ENCODE measurements around the gene ELK4.

ELK4 gene

GRCh38 chr1:205570796-205571537, 60.8 kb downstream of the ELK4 start:
- no peaks in the 10 kb centered on the region for H3K36me3 ChIP-seq
- H3K4me1 ChIP-seq (ENCODE audit: control insufficient read depth in 1 of 2, insufficient read depth in 1 of 2, low read depth in 1 of 2, low read length in 1 of 2) = no peaks in the 10 kb centered on the region
- H3K4me3 ChIP-seq (ENCODE audit: low read depth in 1 of 2, low read length in 1 of 2) = no peak overlapping the region
- H3K9me3 ChIP-seq = no peaks in the 10 kb centered on the region
- no peak overlapping the region for H3K27ac ChIP-seq
- TF ChIP-seq CTCF (IDR thresholded peaks at IDR 0.05) = no peak
- H3K27me3 ChIP-seq = peaks cover 92% of the 10 kb centered on the region

GRCh38 chr1:205570173-205570501, 61.7 kb downstream of the ELK4 start:
- no peaks in the 10 kb centered on the region for H3K9me3 ChIP-seq
- H3K27me3 ChIP-seq = peaks cover 95% of the 10 kb centered on the region
- no peak overlapping the region for H3K27ac ChIP-seq
- H3K4me1 ChIP-seq (ENCODE audit: control insufficient read depth in 1 of 2, insufficient read depth in 1 of 2, low read depth in 1 of 2, low read length in 1 of 2) = no peaks in the 10 kb centered on the region
- H3K36me3 ChIP-seq = no peaks in the 10 kb centered on the region
- TF ChIP-seq CTCF (IDR thresholded peaks at IDR 0.05) = no peak
- no peak overlapping the region for H3K4me3 ChIP-seq (ENCODE audit: low read depth in 1 of 2, low read length in 1 of 2)

- Histone ChIP-seq H3K4me1 (ENCODE audit: control insufficient read depth in 1 of 2, insufficient read depth in 1 of 2, low read depth in 1 of 2, low read length in 1 of 2) (no peaks in the 10 kb centered on the region), H3K4me3 (ENCODE audit: low read depth in 1 of 2, low read length in 1 of 2) (no peak overlapping the region), H3K9me3 (no peaks in the 10 kb centered on the region), H3K27me3 (peaks cover 95% of the 10 kb centered on the region), H3K27ac (no peak overlapping the region), H3K36me3 (no peaks in the 10 kb centered on the region)
- TF ChIP-seq CTCF (IDR thresholded peaks at IDR 0.05) = no peak
Measured at GRCh38 chr1:205569411-205570172, 62.2 kb downstream of the ELK4 start.

GRCh38 chr1:205568469-205569361, 63.1 kb downstream of the ELK4 start:
- H3K36me3 ChIP-seq = no peaks in the 10 kb centered on the region
- no peaks in the 10 kb centered on the region for H3K9me3 ChIP-seq
- H3K4me3 ChIP-seq (ENCODE audit: low read depth in 1 of 2, low read length in 1 of 2) = no peak overlapping the region
- no peaks in the 10 kb centered on the region for H3K4me1 ChIP-seq (ENCODE audit: control insufficient read depth in 1 of 2, insufficient read depth in 1 of 2, low read depth in 1 of 2, low read length in 1 of 2)
- no peak for TF ChIP-seq CTCF (IDR thresholded peaks at IDR 0.05)
- no peak overlapping the region for H3K27ac ChIP-seq
- H3K27me3 ChIP-seq = peaks cover 95% of the 10 kb centered on the region

- no peak for TF ChIP-seq CTCF (IDR thresholded peaks at IDR 0.05)
- no peaks in the 10 kb centered on the region for H3K4me1 ChIP-seq (ENCODE audit: control insufficient read depth in 1 of 2, insufficient read depth in 1 of 2, low read depth in 1 of 2, low read length in 1 of 2)
- no peak overlapping the region for H3K27ac ChIP-seq
- no peaks in the 10 kb centered on the region for H3K36me3 ChIP-seq
- no peaks in the 10 kb centered on the region for H3K9me3 ChIP-seq
- no peak overlapping the region for H3K4me3 ChIP-seq (ENCODE audit: low read depth in 1 of 2, low read length in 1 of 2)
- H3K27me3 ChIP-seq = peaks cover 97% of the 10 kb centered on the region
Measured at GRCh38 chr1:205568135-205568468, 63.7 kb downstream of the ELK4 start.

Data from neutrophil (primary cell).